Measurements from ENCODE around the gene AJM1. TPM values are rescaled to one million over a fixed set of nuclear protein-coding genes. Genes with fewer than 3 reads are reported as not detected.

The AJM1 gene
- total RNA-seq, 1 experiment from 2014 or later = 7.2 TPM

- no TSS peak for BruUV-seq (replicated peaks)
- no peaks in the 10 kb centered on the region for H3K9me3 ChIP-seq (ENCODE audit: control insufficient read depth, insufficient read depth, low read depth, low read length)
- no peak overlapping the region for H3K27ac ChIP-seq (ENCODE audit: low read length)
- no peaks in the 10 kb centered on the region for H3K27me3 ChIP-seq (ENCODE audit: control insufficient read depth, insufficient read depth, low read length)
- TF ChIP-seq SIN3A (IDR thresholded peaks at IDR 0.05; ENCODE audit: borderline replicate concordance, insufficient read depth, low read depth, low read length) (no peak), POLR2AphosphoS5 (IDR thresholded peaks at IDR 0.05; ENCODE audit: low read depth, low read length) (no peak), TCF7L2 (IDR thresholded peaks at IDR 0.05; ENCODE audit: low read depth, low read length) (no peak), CTCF (IDR thresholded peaks at IDR 0.05) (no peak)
- TF ChIP-seq, protein P1, sequence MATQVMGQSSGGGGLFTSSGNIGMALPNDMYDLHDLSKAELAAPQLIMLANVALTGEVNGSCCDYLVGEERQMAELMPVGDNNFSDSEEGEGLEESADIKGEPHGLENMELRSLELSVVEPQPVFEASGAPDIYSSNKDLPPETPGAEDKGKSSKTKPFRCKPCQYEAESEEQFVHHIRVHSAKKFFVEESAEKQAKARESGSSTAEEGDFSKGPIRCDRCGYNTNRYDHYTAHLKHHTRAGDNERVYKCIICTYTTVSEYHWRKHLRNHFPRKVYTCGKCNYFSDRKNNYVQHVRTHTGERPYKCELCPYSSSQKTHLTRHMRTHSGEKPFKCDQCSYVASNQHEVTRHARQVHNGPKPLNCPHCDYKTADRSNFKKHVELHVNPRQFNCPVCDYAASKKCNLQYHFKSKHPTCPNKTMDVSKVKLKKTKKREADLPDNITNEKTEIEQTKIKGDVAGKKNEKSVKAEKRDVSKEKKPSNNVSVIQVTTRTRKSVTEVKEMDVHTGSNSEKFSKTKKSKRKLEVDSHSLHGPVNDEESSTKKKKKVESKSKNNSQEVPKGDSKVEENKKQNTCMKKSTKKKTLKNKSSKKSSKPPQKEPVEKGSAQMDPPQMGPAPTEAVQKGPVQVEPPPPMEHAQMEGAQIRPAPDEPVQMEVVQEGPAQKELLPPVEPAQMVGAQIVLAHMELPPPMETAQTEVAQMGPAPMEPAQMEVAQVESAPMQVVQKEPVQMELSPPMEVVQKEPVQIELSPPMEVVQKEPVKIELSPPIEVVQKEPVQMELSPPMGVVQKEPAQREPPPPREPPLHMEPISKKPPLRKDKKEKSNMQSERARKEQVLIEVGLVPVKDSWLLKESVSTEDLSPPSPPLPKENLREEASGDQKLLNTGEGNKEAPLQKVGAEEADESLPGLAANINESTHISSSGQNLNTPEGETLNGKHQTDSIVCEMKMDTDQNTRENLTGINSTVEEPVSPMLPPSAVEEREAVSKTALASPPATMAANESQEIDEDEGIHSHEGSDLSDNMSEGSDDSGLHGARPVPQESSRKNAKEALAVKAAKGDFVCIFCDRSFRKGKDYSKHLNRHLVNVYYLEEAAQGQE (IDR thresholded peaks at IDR 0.05; ENCODE audit: insufficient read depth in 1 of 2, low read depth in 2 of 2, low read length in 1 of 2) = no peak
- ChIA-PET CTCF (no interaction called here), POLR2A (no interaction called here)
- H3K36me3 ChIP-seq (ENCODE audit: control insufficient read depth, insufficient read depth, low read length) = no peaks in the 10 kb centered on the region
- intact Hi-C loops (cut with micrococcal nuclease; ENCODE audit: unreplicated experiment) = no loop called here
- peaks cover 39% of the 10 kb centered on the region for H3K4me1 ChIP-seq (ENCODE audit: control insufficient read depth, insufficient read depth, low read length)
- in situ Hi-C loops (cut with HindIII; ENCODE audit: low pct_unique_long_range_greater_than_20kb, low sequenced_read_pairs) = no loop called here
- DNase-seq (ENCODE audit: low read depth, low spot score) = no peak
- no peak for ATAC-seq
- H3K4me3 ChIP-seq (ENCODE audit: low read depth in 2 of 2, low read length in 2 of 2) = no peak overlapping the region
Measured at GRCh38 chr9:136856541-136857141, 14.4 kb downstream of the AJM1 start.

GRCh38 chr9:136857166-136857565 lies 14.9 kb downstream of the AJM1 start:
- in situ Hi-C loops (cut with HindIII; ENCODE audit: low pct_unique_long_range_greater_than_20kb, low sequenced_read_pairs) = no loop called here
- CTCF ChIA-PET = no interaction called here

More at GRCh38 chr9:136857166-136857565, 14.9 kb downstream of the AJM1 start:
- TF ChIP-seq CTCF (IDR thresholded peaks at IDR 0.05) (no peak), TCF7L2 (IDR thresholded peaks at IDR 0.05; ENCODE audit: low read depth, low read length) (no peak), POLR2AphosphoS5 (IDR thresholded peaks at IDR 0.05; ENCODE audit: low read depth, low read length) (no peak), SIN3A (IDR thresholded peaks at IDR 0.05; ENCODE audit: borderline replicate concordance, insufficient read depth, low read depth, low read length) (no peak)
- TF ChIP-seq, protein P1 (IDR thresholded peaks at IDR 0.05; ENCODE audit: insufficient read depth in 1 of 2, low read depth in 2 of 2, low read length in 1 of 2) = no peak
- no peak overlapping the region for H3K4me3 ChIP-seq (ENCODE audit: low read depth in 2 of 2, low read length in 2 of 2)
- no peaks in the 10 kb centered on the region for H3K36me3 ChIP-seq (ENCODE audit: control insufficient read depth, insufficient read depth, low read length)
- no peak overlapping the region for H3K27ac ChIP-seq (ENCODE audit: low read length)
- peaks cover 34% of the 10 kb centered on the region for H3K4me1 ChIP-seq (ENCODE audit: control insufficient read depth, insufficient read depth, low read length)
- BruUV-seq (replicated peaks) = no TSS peak
- no peak for ATAC-seq
- H3K9me3 ChIP-seq (ENCODE audit: control insufficient read depth, insufficient read depth, low read depth, low read length) = no peaks in the 10 kb centered on the region
- H3K27me3 ChIP-seq (ENCODE audit: control insufficient read depth, insufficient read depth, low read length) = no peaks in the 10 kb centered on the region
- DNase-seq (ENCODE audit: low read depth, low spot score) = no peak
- intact Hi-C loops (cut with micrococcal nuclease; ENCODE audit: unreplicated experiment) = no loop called here
- POLR2A ChIA-PET = no interaction called here

All from Panc1 (cell line).